Liver (tissue), 9 donors: Measurements from ENCODE around the gene NLRP2B. TPM values are rescaled to one million over a fixed set of nuclear protein-coding genes. Genes with fewer than 3 reads are reported as not detected.

ENCODE experiments used
- DNase-seq: peaks from one replicate; pipeline ENCODE4 v3.0.0-alpha.2; 2017; ENCODE audit warnings: low spot score
- H3K27ac ChIP-seq, 2 donors: one replicate each; pipeline ENCODE4 v1.7.0; 2013; ENCODE audit warnings: inconsistent platforms in 2 of 2, low read length in 2 of 2, control low read depth in 1 of 2, low read depth in 1 of 2, mild to moderate bottlenecking in 1 of 2
- H3K27me3 ChIP-seq, 4 donors: one replicate each; pipeline versions ENCODE4 v1.6.1 to v1.7.0; 2013; ENCODE audit warnings: low read length in 3 of 4, inconsistent platforms in 1 of 4, mild to moderate bottlenecking in 1 of 4, moderate library complexity in 1 of 4; ENCODE audit not compliant: control insufficient read depth in 4 of 4, insufficient read depth in 4 of 4
- H3K36me3 ChIP-seq, 4 donors: one replicate each; pipeline versions ENCODE4 v1.6.1 to v1.7.0; 2013; ENCODE audit warnings: low read length in 3 of 4, mild to moderate bottlenecking in 3 of 4, low read depth in 1 of 4, moderate library complexity in 1 of 4; ENCODE audit not compliant: control insufficient read depth in 4 of 4, insufficient read depth in 3 of 4
- H3K4me1 ChIP-seq, 4 donors: one replicate each; pipeline versions ENCODE4 v1.6.1 to v1.7.0; 2013; ENCODE audit warnings: low read length in 3 of 4, mild to moderate bottlenecking in 3 of 4, moderate library complexity in 1 of 4; ENCODE audit not compliant: control insufficient read depth in 4 of 4, insufficient read depth in 4 of 4
- H3K4me3 ChIP-seq, 3 donors: one replicate each; pipeline versions ENCODE4 v1.6.1 to v1.7.0; 2013; ENCODE audit warnings: low read length in 3 of 3, control low read depth in 1 of 3, low read depth in 1 of 3, mild to moderate bottlenecking in 1 of 3
- H3K9ac ChIP-seq, 2 donors: one replicate each; pipeline ENCODE4 v1.7.0; 2013; ENCODE audit warnings: low read length in 2 of 2, mild to moderate bottlenecking in 2 of 2, moderate library complexity in 2 of 2, control low read depth in 1 of 2, low read depth in 1 of 2
- H3K9me3 ChIP-seq, 4 donors: one replicate each; pipeline versions ENCODE4 v1.6.1 to v1.7.0; 2013; ENCODE audit warnings: low read length in 3 of 4; ENCODE audit not compliant: control insufficient read depth in 4 of 4
- FOXA1 ChIP-seq: IDR thresholded peaks from 2 replicates; pipeline ENCODE4 v1.6.1; 2016; ENCODE audit warnings: antibody characterized with exemption
- FOXA2 ChIP-seq: IDR thresholded peaks from 2 replicates; pipeline ENCODE4 v1.6.1; 2016; ENCODE audit warnings: antibody characterized with exemption
- GABPA ChIP-seq, 2 donors: IDR thresholded peaks in 1 of 2; conservative IDR thresholded peaks in 1 of 2; 2 replicates each; pipeline ENCODE4 v1.6.1; 2016; ENCODE audit warnings: antibody characterized with exemption in 2 of 2, mild to moderate bottlenecking in 1 of 2, moderate library complexity in 1 of 2
- HNF4A ChIP-seq, 2 donors: conservative IDR thresholded peaks; 2 replicates each; pipeline ENCODE4 v1.6.1; 2016; ENCODE audit warnings: antibody characterized with exemption in 2 of 2, mild to moderate bottlenecking in 2 of 2
- HNF4G ChIP-seq: IDR thresholded peaks from 2 replicates; pipeline ENCODE4 v1.6.1; 2016; ENCODE audit warnings: antibody characterized with exemption
- RAD21 ChIP-seq, 2 donors: IDR thresholded peaks; 2 replicates each; pipeline ENCODE4 v1.6.1; 2016; ENCODE audit warnings: antibody characterized with exemption in 2 of 2, mild to moderate bottlenecking in 2 of 2
- RXRA ChIP-seq, 2 donors: IDR thresholded peaks; 2 replicates each; pipeline ENCODE4 v1.6.1; 2017 to 2018; ENCODE audit warnings: antibody characterized with exemption in 2 of 2, mild to moderate bottlenecking in 1 of 2
- SP1 ChIP-seq: IDR thresholded peaks from 2 replicates; pipeline ENCODE4 v1.6.1; 2018; ENCODE audit warnings: antibody characterized with exemption, mild to moderate bottlenecking
- TAF1 ChIP-seq: conservative IDR thresholded peaks from 2 replicates; pipeline ENCODE4 v1.6.1; 2016; ENCODE audit warnings: antibody characterized with exemption, mild to moderate bottlenecking
- WGBS: extraction: QIAGEN DNeasy Blood & Tissue Kit; methylation state at CpG from one replicate; pipeline ENCODE4 v1.1.7; 2013; 5-methylcytosine and 5-hydroxymethylcytosine counted together
- polyA plus RNA-seq, 2 donors: library from polyadenylated mRNA; stranded (reverse) in 1 of 2; unstranded in 1 of 2; fragments of 200-250 nt in 1 of 2; fragments of >200 nt in 1 of 2; fragmentation: Nextera tagmentation in 1 of 2; extraction: Ambion mirVana in 1 of 2; gene quantifications; one replicate each; pipeline versions ENCODE4 v1.2.1 to v1.2.3, GENCODE V29; 2013 to 2015
- total RNA-seq, 2 donors: library from RNA; depleted of rRNA; stranded (reverse); fragments of >200 nt; gene quantifications; one replicate each; pipeline ENCODE4 v1.2.3, GENCODE V29; 2014
- TF ChIP-seq, protein P1 (sequence below): IDR thresholded peaks from 2 replicates; pipeline ENCODE4 v1.6.1; 2016; ENCODE audit warnings: antibody characterized with exemption
- TF ChIP-seq, protein P2 (sequence below): IDR thresholded peaks from 2 replicates; pipeline ENCODE4 v1.6.1; 2016; ENCODE audit warnings: antibody characterized with exemption
- TF ChIP-seq, protein P3 (sequence below): IDR thresholded peaks from 2 replicates; pipeline ENCODE4 v1.6.1; 2016; ENCODE audit warnings: antibody characterized with exemption, mild to moderate bottlenecking
- donor health status: healthy.
- donor health status: healthy.
- donor health status: healthy.
- donor health status: healthy.
- donor health status: healthy.

NLRP2B gene
- total and polyA plus RNA-seq, 4 donors = 0.19 TPM; not detected in 3

DNA sequence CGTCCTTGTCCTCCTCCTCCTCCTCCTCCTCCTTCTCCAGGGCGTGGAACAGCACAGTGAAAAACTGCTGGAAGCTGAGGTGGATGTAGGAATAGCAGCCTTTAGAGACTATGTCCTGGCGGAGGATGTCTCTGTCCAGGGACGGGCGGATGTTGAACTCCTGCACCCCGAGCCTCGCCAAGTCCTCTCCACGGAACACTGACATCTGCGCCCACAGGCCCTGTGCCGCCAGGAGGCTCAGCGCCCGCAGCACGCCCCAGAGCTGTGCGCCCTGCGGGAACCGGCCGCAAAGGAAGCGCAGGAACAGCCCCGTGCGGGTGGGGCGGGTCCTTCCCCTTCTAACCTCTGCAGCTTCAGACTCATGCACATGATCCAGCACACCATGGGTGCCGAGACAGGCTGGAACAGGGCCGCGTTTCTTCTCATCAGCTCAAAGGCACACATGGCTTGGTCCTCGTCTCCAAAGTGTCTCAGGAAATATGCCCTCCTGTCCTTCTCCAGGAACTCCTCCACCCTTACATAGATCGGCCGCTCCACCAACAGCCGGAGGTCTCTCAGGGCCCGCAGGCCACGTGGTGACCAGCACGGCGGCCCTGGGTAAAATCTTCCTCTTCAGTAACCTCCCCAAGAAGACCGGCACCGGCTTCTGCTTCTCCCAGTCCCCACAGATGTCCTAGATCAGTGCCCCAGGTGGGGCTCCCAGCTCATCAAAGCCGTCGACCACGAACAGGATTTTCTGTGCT is 1.2 kb downstream of the NLRP2B start:
- Histone ChIP-seq H3K9ac (no peak overlapping the region), H3K27me3 (no peaks in the 10 kb centered on the region), H3K4me3 (no peak overlapping the region), H3K4me1 (no peaks in the 10 kb centered on the region), H3K36me3 (no peaks in the 10 kb centered on the region), H3K9me3 (peaks cover 0 to 7% (median 0%) of the 10 kb centered on the region in 4 donors), H3K27ac (no peak overlapping the region)
- no peak for DNase-seq
- TF ChIP-seq, protein P1, sequence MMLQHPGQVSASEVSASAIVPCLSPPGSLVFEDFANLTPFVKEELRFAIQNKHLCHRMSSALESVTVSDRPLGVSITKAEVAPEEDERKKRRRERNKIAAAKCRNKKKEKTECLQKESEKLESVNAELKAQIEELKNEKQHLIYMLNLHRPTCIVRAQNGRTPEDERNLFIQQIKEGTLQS = no peak
- TF ChIP-seq RXRA (IDR thresholded peaks at IDR 0.05) (no peak), HNF4A (conservative IDR thresholded peaks at IDR 0.05) (no peak), TAF1 (no peak), FOXA1 (no peak), RAD21 (IDR thresholded peaks at IDR 0.05) (no peak)
- 92% methylated on average over 37 of the region's 37 CpGs for WGBS

DNA sequence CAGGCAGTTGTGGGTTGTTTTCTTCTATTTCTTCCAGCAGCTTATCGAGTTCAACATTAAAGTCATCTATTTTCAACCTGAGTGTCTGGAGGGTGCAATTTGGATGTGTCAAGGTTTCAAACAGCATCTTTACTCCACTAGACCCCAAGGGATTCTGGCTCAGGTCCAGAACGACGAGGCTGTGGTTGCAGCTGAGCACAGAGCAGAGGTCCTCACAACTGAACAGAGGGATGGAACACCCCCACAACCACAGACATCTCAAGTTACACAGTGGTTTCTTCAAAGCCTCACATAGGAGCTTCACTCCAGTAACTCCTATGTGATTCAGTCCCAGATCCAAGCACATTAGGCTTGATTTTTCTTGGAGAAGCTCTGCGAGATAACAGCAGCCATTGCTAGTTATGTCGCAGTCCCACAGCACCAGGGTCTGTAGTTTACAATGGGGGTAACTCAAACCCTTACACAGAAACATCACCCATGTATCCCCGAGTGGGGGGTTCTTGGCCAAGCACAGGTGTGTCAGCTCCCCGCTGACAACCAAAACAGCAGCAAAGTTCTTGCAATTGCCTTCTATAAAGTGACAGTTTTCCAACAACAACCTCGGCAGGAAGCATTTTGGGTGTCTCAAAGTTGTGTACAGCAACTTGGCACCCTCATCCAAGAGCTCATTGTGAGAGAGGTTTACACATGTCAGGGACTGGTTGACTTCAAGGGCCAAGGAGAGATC is 2.8 kb downstream of the NLRP2B start:
- DNase-seq = no peak
- H3K4me1 ChIP-seq = no peaks in the 10 kb centered on the region
- no peak overlapping the region for H3K4me3 ChIP-seq
- H3K36me3 ChIP-seq = no peaks in the 10 kb centered on the region
- H3K27me3 ChIP-seq = no peaks in the 10 kb centered on the region
- no peak overlapping the region for H3K9ac ChIP-seq
- peaks cover 0 to 7% (median 0%) of the 10 kb centered on the region in 4 donors for H3K9me3 ChIP-seq
- H3K27ac ChIP-seq = no peak overlapping the region
- 73% methylated on average over 8 of the region's 8 CpGs for WGBS
- TF ChIP-seq, protein P1 = no peak
- no peak for TF ChIP-seq RXRA (IDR thresholded peaks at IDR 0.05)
- TF ChIP-seq GABPA (IDR thresholded peaks at IDR 0.05 in 1 of 2, conservative IDR thresholded peaks at IDR 0.05 in 1 of 2) = no peak
- TF ChIP-seq HNF4G = no peak
- TF ChIP-seq, protein P2, sequence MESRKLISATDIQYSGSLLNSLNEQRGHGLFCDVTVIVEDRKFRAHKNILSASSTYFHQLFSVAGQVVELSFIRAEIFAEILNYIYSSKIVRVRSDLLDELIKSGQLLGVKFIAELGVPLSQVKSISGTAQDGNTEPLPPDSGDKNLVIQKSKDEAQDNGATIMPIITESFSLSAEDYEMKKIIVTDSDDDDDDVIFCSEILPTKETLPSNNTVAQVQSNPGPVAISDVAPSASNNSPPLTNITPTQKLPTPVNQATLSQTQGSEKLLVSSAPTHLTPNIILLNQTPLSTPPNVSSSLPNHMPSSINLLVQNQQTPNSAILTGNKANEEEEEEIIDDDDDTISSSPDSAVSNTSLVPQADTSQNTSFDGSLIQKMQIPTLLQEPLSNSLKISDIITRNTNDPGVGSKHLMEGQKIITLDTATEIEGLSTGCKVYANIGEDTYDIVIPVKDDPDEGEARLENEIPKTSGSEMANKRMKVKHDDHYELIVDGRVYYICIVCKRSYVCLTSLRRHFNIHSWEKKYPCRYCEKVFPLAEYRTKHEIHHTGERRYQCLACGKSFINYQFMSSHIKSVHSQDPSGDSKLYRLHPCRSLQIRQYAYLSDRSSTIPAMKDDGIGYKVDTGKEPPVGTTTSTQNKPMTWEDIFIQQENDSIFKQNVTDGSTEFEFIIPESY = no peak
- no peak for TF ChIP-seq FOXA2
- no peak for TF ChIP-seq SP1
- TF ChIP-seq, protein P3, sequence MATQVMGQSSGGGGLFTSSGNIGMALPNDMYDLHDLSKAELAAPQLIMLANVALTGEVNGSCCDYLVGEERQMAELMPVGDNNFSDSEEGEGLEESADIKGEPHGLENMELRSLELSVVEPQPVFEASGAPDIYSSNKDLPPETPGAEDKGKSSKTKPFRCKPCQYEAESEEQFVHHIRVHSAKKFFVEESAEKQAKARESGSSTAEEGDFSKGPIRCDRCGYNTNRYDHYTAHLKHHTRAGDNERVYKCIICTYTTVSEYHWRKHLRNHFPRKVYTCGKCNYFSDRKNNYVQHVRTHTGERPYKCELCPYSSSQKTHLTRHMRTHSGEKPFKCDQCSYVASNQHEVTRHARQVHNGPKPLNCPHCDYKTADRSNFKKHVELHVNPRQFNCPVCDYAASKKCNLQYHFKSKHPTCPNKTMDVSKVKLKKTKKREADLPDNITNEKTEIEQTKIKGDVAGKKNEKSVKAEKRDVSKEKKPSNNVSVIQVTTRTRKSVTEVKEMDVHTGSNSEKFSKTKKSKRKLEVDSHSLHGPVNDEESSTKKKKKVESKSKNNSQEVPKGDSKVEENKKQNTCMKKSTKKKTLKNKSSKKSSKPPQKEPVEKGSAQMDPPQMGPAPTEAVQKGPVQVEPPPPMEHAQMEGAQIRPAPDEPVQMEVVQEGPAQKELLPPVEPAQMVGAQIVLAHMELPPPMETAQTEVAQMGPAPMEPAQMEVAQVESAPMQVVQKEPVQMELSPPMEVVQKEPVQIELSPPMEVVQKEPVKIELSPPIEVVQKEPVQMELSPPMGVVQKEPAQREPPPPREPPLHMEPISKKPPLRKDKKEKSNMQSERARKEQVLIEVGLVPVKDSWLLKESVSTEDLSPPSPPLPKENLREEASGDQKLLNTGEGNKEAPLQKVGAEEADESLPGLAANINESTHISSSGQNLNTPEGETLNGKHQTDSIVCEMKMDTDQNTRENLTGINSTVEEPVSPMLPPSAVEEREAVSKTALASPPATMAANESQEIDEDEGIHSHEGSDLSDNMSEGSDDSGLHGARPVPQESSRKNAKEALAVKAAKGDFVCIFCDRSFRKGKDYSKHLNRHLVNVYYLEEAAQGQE = no peak
